Airway epithelial cell (primary cell): ENCODE measurements around the gene SLC25A40. TPM values are rescaled to one million over a fixed set of nuclear protein-coding genes. Genes with fewer than 3 reads are reported as not detected.

Experiments
- total RNA-seq: library from RNA; depleted of rRNA; stranded (reverse); fragments of >200 nt; gene quantifications from 2 replicates; pipeline ENCODE4 v1.2.3, GENCODE V29; 2015

Gene SLC25A40
- 7.5 and 13.1 TPM in 2 replicates for total RNA-seq

DNA sequence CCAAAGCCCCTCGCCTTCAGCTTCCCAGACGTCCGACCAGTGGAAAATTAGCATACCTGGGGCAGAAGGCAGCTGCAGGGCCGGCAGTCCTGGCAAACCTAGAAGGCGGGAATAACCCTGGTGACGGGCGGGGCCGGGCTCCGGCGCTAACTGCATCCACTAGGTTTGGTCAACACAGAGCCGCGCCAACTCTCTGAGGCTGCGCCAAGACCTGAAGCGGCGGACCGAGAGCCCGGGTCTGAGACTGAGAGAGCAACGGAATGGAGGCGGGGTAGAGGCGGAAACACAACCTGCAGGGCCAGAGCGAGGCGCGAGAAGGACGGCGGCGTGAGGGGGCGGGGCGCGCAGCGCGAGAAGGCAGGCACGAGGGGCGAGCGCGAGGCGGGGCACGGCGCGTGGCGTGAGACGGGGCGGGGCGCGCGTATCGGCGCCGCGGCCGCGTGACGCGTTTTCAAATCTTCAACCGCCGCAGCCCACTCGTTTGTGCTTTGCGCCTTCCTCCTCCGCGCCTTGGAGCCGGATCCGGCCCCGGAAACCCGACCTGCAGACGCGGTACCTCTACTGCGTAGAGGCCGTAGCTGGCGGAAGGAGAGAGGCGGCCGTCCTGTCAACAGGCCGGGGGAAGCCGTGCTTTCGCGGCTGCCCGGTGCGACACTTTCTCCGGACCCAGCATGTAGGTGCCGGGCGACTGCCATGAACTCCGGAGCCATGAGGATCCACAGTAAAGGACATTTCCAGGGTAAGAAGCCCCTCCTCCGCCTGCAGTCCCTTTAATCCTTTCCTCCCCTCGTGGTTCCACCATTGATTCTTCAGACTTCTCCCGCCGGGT lies at the start of gene SLC25A40, which contains the start of gene DBF4:
SLC25A40 (minus strand) TSS at position 321 of the 829 bp plus-strand sequence. CDS start 17,633 bp downstream, outside the sequence.
DBF4 (plus strand) TSS at position 454 of the 829 bp plus-strand sequence; CDS start at position 694, 240 bp downstream.

Other genes with a start within 250 kb of the SLC25A40 start
- not detected in 2 replicates for gene RUNDC3B, start 248.0 kb downstream of the SLC25A40 start, total RNA-seq
- 25.5 and 45.1 TPM in 2 replicates for gene DBF4, start 133 bp upstream of the SLC25A40 start, total RNA-seq
- 0.05 and 0.07 TPM in 2 replicates for gene ADAM22, start 57.9 kb upstream of the SLC25A40 start, total RNA-seq